Kidney (tissue), 14 donors: Measurements from ENCODE around the gene EMILIN3. TPM values are rescaled to one million over a fixed set of nuclear protein-coding genes. Genes with fewer than 3 reads are reported as not detected.

Source experiments
- DNase-seq, 5 donors: peaks; one replicate each; pipeline ENCODE4 v3.0.0-alpha.2; 2013 to 2020
- FAIRE-seq: peaks from 2 replicates; lab custom pipeline; 2012; peaks lifted over from hg19 to GRCh38; lab: Jason Lieb, UNC
- H3K27ac ChIP-seq, 2 donors: one replicate each; pipeline ENCODE4 v1.7.0; 2013; ENCODE audit warnings: low read depth in 2 of 2, low read length in 2 of 2, inconsistent platforms in 1 of 2
- H3K27me3 ChIP-seq: one replicate; pipeline ENCODE4 v1.7.1; 2013; ENCODE audit warnings: low read length, inconsistent platforms; ENCODE audit not compliant: control insufficient read depth, insufficient read depth
- H3K36me3 ChIP-seq, 3 donors: one replicate each; pipeline versions ENCODE4 v1.7.0 to v1.7.1; 2013; ENCODE audit warnings: low read length in 3 of 3, control low read depth in 1 of 3, inconsistent platforms in 1 of 3; ENCODE audit not compliant: insufficient read depth in 3 of 3, control insufficient read depth in 2 of 3
- H3K4me1 ChIP-seq, 3 donors: one replicate each; pipeline versions ENCODE4 v1.7.0 to v1.7.1; 2013; ENCODE audit warnings: low read length in 3 of 3, inconsistent platforms in 1 of 3, low read depth in 1 of 3; ENCODE audit not compliant: control insufficient read depth in 2 of 3, insufficient read depth in 2 of 3
- H3K4me3 ChIP-seq, 3 donors: one replicate each; pipeline versions ENCODE4 v1.7.0 to v1.8.1; 2013; ENCODE audit warnings: low read length in 3 of 3, control low read depth in 1 of 3, inconsistent platforms in 1 of 3
- H3K9ac ChIP-seq, 3 donors: one replicate each; pipeline versions ENCODE4 v1.7.0 to v1.7.1; 2013; ENCODE audit warnings: low read length in 3 of 3, control low read depth in 1 of 3, inconsistent platforms in 1 of 3
- H3K9me3 ChIP-seq, 3 donors: one replicate each; pipeline versions ENCODE4 v1.7.0 to v1.7.1; 2013; ENCODE audit warnings: low read length in 3 of 3, control low read depth in 1 of 3, inconsistent platforms in 1 of 3; ENCODE audit not compliant: control insufficient read depth in 2 of 3, insufficient read depth in 1 of 3
- intact Hi-C: fragments of 100-400 bp; cut with DNase I; formaldehyde crosslinking; loops from one replicate; pipeline ENCODE4 v1.11.1; 2022
- polyA plus RNA-seq: library from polyadenylated mRNA; stranded (reverse); fragments of 350-450 nt; fragmentation: Illumina TruSeq; extraction: RNeasy Lipid Tissue Mini Kit (QIAGEN cat#74804); gene quantifications from one replicate; pipeline ENCODE4 v1.2.3, GENCODE V29; 2014; ENCODE audit warnings: low read depth, low replicate concordance; ENCODE audit not compliant: insufficient read depth
- total RNA-seq: library from RNA; stranded (reverse); fragmentation: NEBNext Ultra II Directional; extraction: Animal tissue kit (Norgen Biotek cat#: 25700); gene quantifications from one replicate; pipeline ENCODE4 v1.2.1, GENCODE V29; 2021
- TF ChIP-seq, protein P1 (sequence below): IDR thresholded peaks from 3 replicates; pipeline ENCODE4 v1.5.1; 2012; ENCODE audit warnings: mild to moderate bottlenecking, moderate library complexity, borderline replicate concordance; ENCODE audit not compliant: insufficient read depth; ENCODE audit errors: extremely low read depth
- donor health status: control.
- donor health status: control.
- donor health status: control.
- donor health status: control.
- donor health status: control.
- donor health status: DM: yes; HTN: yes; CAD: no.
- donor health status: Normal renal cell carcinoma (clear cell type).

EMILIN3 gene
- total and polyA plus RNA-seq, 2 donors from 2014 or later: 0.32 to 0.50 TPM

DNA sequence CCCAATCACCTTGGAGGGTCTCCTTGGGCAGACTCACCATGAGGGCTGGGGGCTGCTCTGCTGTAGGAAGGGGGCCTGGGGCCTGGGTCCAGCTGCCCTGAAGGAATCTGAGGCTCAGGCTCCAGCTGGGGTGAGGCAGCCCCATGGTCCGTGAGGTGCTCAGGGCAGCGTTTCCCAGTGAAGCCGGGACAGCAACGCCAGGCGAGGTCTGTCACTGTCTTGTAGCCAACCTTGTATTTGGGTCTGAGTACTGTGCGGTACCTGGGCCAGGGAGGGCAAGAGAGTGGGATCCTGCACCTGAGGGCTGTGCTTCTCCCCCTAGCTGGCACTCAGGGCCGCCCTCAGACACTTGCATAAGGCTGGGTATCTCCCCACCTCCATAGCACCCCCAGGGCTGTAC, 3.0 kb downstream of the EMILIN3 start:
- Histone ChIP-seq H3K27me3 (no peaks in the 10 kb centered on the region), H3K27ac (no peak overlapping the region), H3K4me1 (peaks cover 0 to 7% (median 0%) of the 10 kb centered on the region in 3 donors), H3K9ac (no peak overlapping the region), H3K4me3 (no peak overlapping the region), H3K9me3 (no peaks in the 10 kb centered on the region), H3K36me3 (no peaks in the 10 kb centered on the region)
- intact Hi-C loops: no loop called here
- FAIRE-seq (no peak), DNase-seq (no peak)
- TF ChIP-seq, protein P1, sequence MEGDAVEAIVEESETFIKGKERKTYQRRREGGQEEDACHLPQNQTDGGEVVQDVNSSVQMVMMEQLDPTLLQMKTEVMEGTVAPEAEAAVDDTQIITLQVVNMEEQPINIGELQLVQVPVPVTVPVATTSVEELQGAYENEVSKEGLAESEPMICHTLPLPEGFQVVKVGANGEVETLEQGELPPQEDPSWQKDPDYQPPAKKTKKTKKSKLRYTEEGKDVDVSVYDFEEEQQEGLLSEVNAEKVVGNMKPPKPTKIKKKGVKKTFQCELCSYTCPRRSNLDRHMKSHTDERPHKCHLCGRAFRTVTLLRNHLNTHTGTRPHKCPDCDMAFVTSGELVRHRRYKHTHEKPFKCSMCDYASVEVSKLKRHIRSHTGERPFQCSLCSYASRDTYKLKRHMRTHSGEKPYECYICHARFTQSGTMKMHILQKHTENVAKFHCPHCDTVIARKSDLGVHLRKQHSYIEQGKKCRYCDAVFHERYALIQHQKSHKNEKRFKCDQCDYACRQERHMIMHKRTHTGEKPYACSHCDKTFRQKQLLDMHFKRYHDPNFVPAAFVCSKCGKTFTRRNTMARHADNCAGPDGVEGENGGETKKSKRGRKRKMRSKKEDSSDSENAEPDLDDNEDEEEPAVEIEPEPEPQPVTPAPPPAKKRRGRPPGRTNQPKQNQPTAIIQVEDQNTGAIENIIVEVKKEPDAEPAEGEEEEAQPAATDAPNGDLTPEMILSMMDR: no peak

DNA sequence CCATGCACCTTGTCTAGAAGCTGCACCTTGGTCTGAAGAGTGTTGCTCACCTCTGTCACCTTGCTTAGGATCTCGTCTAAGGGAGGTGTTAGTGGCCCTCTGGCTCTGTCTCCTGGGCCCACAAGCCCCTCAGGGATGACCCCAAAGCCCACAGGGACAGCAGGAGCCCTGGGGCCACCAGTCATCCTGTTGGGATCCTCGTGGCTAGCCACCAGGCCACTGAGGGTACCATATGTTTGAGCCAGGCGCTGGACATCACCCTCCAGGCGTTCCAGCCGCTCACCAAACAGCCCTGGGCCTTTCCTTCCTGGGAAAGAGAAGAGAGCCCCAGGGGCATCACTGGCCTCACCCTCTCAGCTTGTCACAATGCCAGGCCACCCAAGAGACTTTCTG, 3.9 kb downstream of the EMILIN3 start:
- Histone ChIP-seq H3K36me3 (peaks cover 0 to 4% (median 0%) of the 10 kb centered on the region in 3 donors), H3K4me1 (peaks cover 0 to 7% (median 0%) of the 10 kb centered on the region in 3 donors), H3K27me3 (no peaks in the 10 kb centered on the region), H3K9me3 (no peaks in the 10 kb centered on the region), H3K9ac (no peak overlapping the region), H3K4me3 (no peak overlapping the region), H3K27ac (no peak overlapping the region)
- intact Hi-C loops: no loop called here
- peak in 1 of 5 donors; percentile 48 for DNase-seq
- no peak for FAIRE-seq
- TF ChIP-seq, protein P1: no peak

DNA sequence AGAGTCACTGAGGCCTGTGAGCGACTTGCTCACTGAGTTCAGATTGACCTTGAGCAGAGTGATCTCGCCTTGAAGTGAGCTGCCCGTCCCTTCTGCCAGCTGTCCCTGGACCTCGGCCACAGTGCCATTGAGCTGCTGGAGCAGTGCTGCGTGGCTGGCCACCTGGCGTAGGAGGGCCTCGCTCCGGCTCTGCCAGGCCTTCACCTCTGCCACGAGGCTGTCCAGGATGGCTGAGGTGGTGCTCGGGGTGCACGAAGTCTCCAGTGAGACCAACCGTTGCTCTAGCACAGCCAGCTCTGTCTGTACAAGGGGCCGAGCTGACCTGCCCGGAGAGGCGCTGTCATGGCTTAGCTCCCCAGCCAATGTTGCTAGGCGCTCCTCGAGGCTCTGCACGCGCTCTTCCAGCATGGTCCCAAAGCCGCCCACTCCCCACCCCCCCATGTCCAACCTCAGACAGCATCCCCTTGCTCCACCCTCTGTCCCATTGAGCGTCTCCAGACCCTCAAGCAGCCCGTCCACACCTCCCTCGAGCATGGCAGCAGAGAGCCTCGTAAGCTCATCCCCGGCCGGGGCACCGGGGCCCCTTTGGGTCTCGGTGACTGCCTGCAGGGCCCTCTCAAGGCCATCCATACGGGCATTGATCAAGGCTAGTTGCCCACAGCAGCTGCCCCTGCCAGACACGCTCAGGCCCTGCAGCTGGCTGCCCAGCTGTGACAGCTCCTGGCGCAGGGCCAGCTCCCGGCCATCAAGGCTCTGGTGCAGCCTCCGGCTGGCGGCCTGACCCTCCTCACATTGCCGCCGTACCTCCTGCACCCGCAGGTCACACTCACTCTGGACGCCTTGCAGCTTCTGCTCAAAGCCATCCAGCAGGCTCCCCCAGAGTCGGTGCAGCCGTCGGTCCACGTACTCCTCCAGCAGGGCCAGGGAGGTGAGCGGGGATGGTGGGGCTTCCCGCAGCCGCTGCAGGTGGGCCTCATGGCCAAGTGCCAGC, 4.6 kb downstream of the EMILIN3 start:
- Histone ChIP-seq H3K4me3 (no peak overlapping the region), H3K9ac (no peak overlapping the region), H3K27ac (no peak overlapping the region), H3K4me1 (peaks cover 0 to 7% (median 0%) of the 10 kb centered on the region in 3 donors), H3K9me3 (no peaks in the 10 kb centered on the region), H3K36me3 (peaks cover 0 to 8% (median under 1%) of the 10 kb centered on the region in 3 donors), H3K27me3 (no peaks in the 10 kb centered on the region)
- intact Hi-C loops: no loop called here
- TF ChIP-seq, protein P1: no peak
- DNase-seq (peak in 3 of 5 donors; percentile 37 to 73 (median 61)), FAIRE-seq (no peak)
